CD4-positive, CD25-positive, alpha-beta regulatory T cell (primary cell): ENCODE measurements around the gene TMEM269. TPM values are rescaled to one million over a fixed set of nuclear protein-coding genes. Genes with fewer than 3 reads are reported as not detected.
"Not testable (repeated sequence)": the region's sequence is repeated elsewhere in the genome, so short reads cannot be mapped to it uniquely, and the experiment has no call there.

Source experiments
- ATAC-seq, 2 donors: fragments of 150-1000 bp; cut with Tn5 transposase; one replicate each; pipeline ENCODE4 v1.10.0; 2021; ENCODE audit warnings: low read depth in 2 of 2, moderate number of reproducible peaks in 2 of 2, moderate library complexity in 1 of 2
- DNase-seq, 3 donors: peaks; one replicate each; pipeline versions ENCODE4 v3.0.0 to v3.0.0-alpha.2; 2012 to 2022; ENCODE audit warnings: mixed read lengths in 1 of 3
- H3K27ac ChIP-seq: one replicate; pipeline ENCODE4 v1.7.0; 2013; ENCODE audit warnings: mild to moderate bottlenecking, low read length; ENCODE audit not compliant: insufficient read depth, poor library complexity, severe bottlenecking
- H3K27me3 ChIP-seq: one replicate; pipeline ENCODE4 v1.7.0; 2013; ENCODE audit warnings: low read length; ENCODE audit not compliant: control insufficient read depth, insufficient read depth
- H3K36me3 ChIP-seq: one replicate; pipeline ENCODE4 v1.7.0; 2013; ENCODE audit warnings: mild to moderate bottlenecking, low read length, moderate library complexity; ENCODE audit not compliant: control insufficient read depth, insufficient read depth
- H3K4me1 ChIP-seq: 2 replicates; pipeline ENCODE4 v1.7.0; 2013; ENCODE audit warnings: mild to moderate bottlenecking, low read length; ENCODE audit not compliant: insufficient read depth, control insufficient read depth, poor library complexity, severe bottlenecking
- H3K4me3 ChIP-seq: one replicate; pipeline ENCODE4 v1.7.0; 2013; ENCODE audit warnings: low read depth, mild to moderate bottlenecking, low read length, moderate library complexity
- H3K9me3 ChIP-seq, 2 experiments: 1 replicate in 1 of 2; 2 replicates in 1 of 2; pipeline ENCODE4 v1.7.0; 2013; ENCODE audit warnings: low read length in 2 of 2, mild to moderate bottlenecking in 1 of 2, moderate library complexity in 1 of 2; ENCODE audit not compliant: control insufficient read depth in 2 of 2
- H3K27ac Mint-ChIP-seq, 3 donors: one replicate each; pipeline ENCODE4 v1.8.0; 2020 to 2022; ENCODE audit warnings: mild to moderate bottlenecking in 3 of 3, mixed read lengths in 3 of 3, moderate library complexity in 2 of 3
- H3K27me3 Mint-ChIP-seq: one replicate; pipeline ENCODE4 v1.8.0; 2022; ENCODE audit warnings: mild to moderate bottlenecking, mixed read lengths
- H3K36me3 Mint-ChIP-seq: one replicate; pipeline ENCODE4 v1.8.0; 2020; ENCODE audit warnings: mixed read lengths
- H3K4me1 Mint-ChIP-seq, 4 donors: one replicate each; pipeline ENCODE4 v1.8.0; 2020 to 2022; ENCODE audit warnings: mixed read lengths in 4 of 4, mild to moderate bottlenecking in 1 of 4
- H3K4me3 Mint-ChIP-seq, 4 donors: one replicate each; pipeline ENCODE4 v1.8.0; 2020 to 2022; ENCODE audit warnings: mild to moderate bottlenecking in 4 of 4, mixed read lengths in 4 of 4, moderate library complexity in 3 of 4
- H3K9me3 Mint-ChIP-seq, 7 donors: one replicate each; pipeline ENCODE4 v1.8.0; 2020 to 2022; ENCODE audit warnings: mixed read lengths in 7 of 7, mild to moderate bottlenecking in 3 of 7, moderate library complexity in 2 of 7
- polyA plus RNA-seq, 4 donors: library from polyadenylated mRNA; unstranded; fragments of 300-500 nt; fragmentation: Illumina TruSeq; gene quantifications; one replicate each; pipeline ENCODE4 v1.2.3, GENCODE V29; 2021
- total RNA-seq: library from RNA; stranded (reverse); gene quantifications from one replicate; pipeline ENCODE4 v1.2.3, GENCODE V29; 2022

Gene TMEM269
- total and polyA plus RNA-seq, 5 donors from 2014 or later, result 0.12 to 1.1 TPM; not detected in 3

GRCh38 chr1:42806171-42806570, 21.4 kb downstream of the TMEM269 start:
- Histone ChIP-seq H3K27ac (peak overlapping the region; percentile 68), H3K4me3 (no peak overlapping the region), H3K9me3 (no peaks in the 10 kb centered on the region), H3K27me3 (no peaks in the 10 kb centered on the region), H3K4me1 (peaks cover 23% of the 10 kb centered on the region), H3K36me3 (peaks cover 6% of the 10 kb centered on the region)
- H3K27me3 Mint-ChIP-seq, result peaks cover 6% of the 10 kb centered on the region
- peaks cover 0 to 2% (median 0%) of the 10 kb centered on the region in 7 donors for H3K9me3 Mint-ChIP-seq
- peaks cover 11 to 38% (median 27%) of the 10 kb centered on the region in 4 donors for H3K4me1 Mint-ChIP-seq
- H3K36me3 Mint-ChIP-seq, result peaks cover 26% of the 10 kb centered on the region
- H3K4me3 Mint-ChIP-seq, result peak overlapping the region in 2 of 4 donors; percentile 13 to 34
- ATAC-seq (no peak), DNase-seq (no peak)
- peak overlapping the region; percentile 26 to 91 (median 81) for H3K27ac Mint-ChIP-seq

GRCh38 chr1:42806593-42806992, 21.8 kb downstream of the TMEM269 start:
- peak overlapping the region; percentile 68 for H3K27ac ChIP-seq
- DNase-seq (no peak), ATAC-seq (no peak)
- H3K4me3 ChIP-seq, result peak overlapping the region; percentile 42
- no peaks in the 10 kb centered on the region for H3K9me3 ChIP-seq
- Mint-ChIP-seq H3K4me1 (peaks cover 14 to 42% (median 28%) of the 10 kb centered on the region in 4 donors), H3K4me3 (peak overlapping the region; percentile 13 to 57 (median 36)), H3K27ac (peak overlapping the region; percentile 81 to 91 (median 83)), H3K9me3 (peaks cover 0 to 2% (median 0%) of the 10 kb centered on the region in 7 donors), H3K27me3 (peaks cover 6% of the 10 kb centered on the region), H3K36me3 (peaks cover 29% of the 10 kb centered on the region)
- no peaks in the 10 kb centered on the region for H3K27me3 ChIP-seq
- peaks cover 23% of the 10 kb centered on the region for H3K4me1 ChIP-seq
- peaks cover 7% of the 10 kb centered on the region for H3K36me3 ChIP-seq

GRCh38 chr1:42807056-42807668, 22.4 kb downstream of the TMEM269 start:
- Mint-ChIP-seq H3K27ac (peak overlapping the region; percentile 16 to 91 (median 81)), H3K27me3 (peaks cover under 1% of the 10 kb centered on the region), H3K4me1 (peaks cover 19 to 45% (median 29%) of the 10 kb centered on the region in 4 donors), H3K36me3 (peaks cover 30% of the 10 kb centered on the region), H3K9me3 (peaks cover 0 to 2% (median 0%) of the 10 kb centered on the region in 7 donors), H3K4me3 (peak overlapping the region; percentile 38 to 69 (median 61))
- H3K4me1 ChIP-seq, result peaks cover 23% of the 10 kb centered on the region
- H3K27ac ChIP-seq, result peak overlapping the region; percentile 68
- peak overlapping the region; percentile 42 for H3K4me3 ChIP-seq
- DNase-seq (peak in 2 of 3 donors; percentile 25 to 72), ATAC-seq (peak; percentile 55 to 70)
- H3K36me3 ChIP-seq, result peaks cover 7% of the 10 kb centered on the region
- H3K9me3 ChIP-seq, result no peaks in the 10 kb centered on the region
- H3K27me3 ChIP-seq, result no peaks in the 10 kb centered on the region

- H3K27ac ChIP-seq, H3K9me3 ChIP-seq, H3K9me3 Mint-ChIP-seq, H3K27ac Mint-ChIP-seq, DNase-seq, ATAC-seq, H3K27me3 ChIP-seq, H3K27me3 Mint-ChIP-seq, H3K4me3 ChIP-seq, H3K36me3 ChIP-seq: not testable (repeated sequence)
- peak overlapping the region in 3 of 4 donors; percentile 32 to 66 (median 57) for H3K4me3 Mint-ChIP-seq
- peaks cover 19% of the 10 kb centered on the region for H3K4me1 ChIP-seq
- peaks cover 20 to 36% (median 27%) of the 10 kb centered on the region in 4 donors for H3K4me1 Mint-ChIP-seq
- peaks cover 12% of the 10 kb centered on the region for H3K36me3 Mint-ChIP-seq
Observed at GRCh38 chr1:42814815-42815214, 30.0 kb downstream of the TMEM269 start.

- Mint-ChIP-seq H3K27me3 (no peaks in the 10 kb centered on the region), H3K4me3 (peak overlapping the region; percentile 84 to 98 (median 88)), H3K36me3 (peaks cover 11% of the 10 kb centered on the region), H3K9me3 (peaks cover 0 to 2% (median 0%) of the 10 kb centered on the region in 7 donors), H3K27ac (peak overlapping the region; percentile 78 to 88 (median 85)), H3K4me1 (peaks cover 24 to 39% (median 30%) of the 10 kb centered on the region in 4 donors)
- DNase-seq (no peak), ATAC-seq (peak; percentile 5 to 7)
- peaks cover 19% of the 10 kb centered on the region for H3K4me1 ChIP-seq
- peaks cover 3% of the 10 kb centered on the region for H3K36me3 ChIP-seq
- peak overlapping the region; percentile 86 for H3K27ac ChIP-seq
- peak overlapping the region; percentile 85 for H3K4me3 ChIP-seq
- no peaks in the 10 kb centered on the region for H3K27me3 ChIP-seq
- H3K9me3 ChIP-seq, result no peaks in the 10 kb centered on the region
Observed at GRCh38 chr1:42815941-42816584, 31.3 kb downstream of the TMEM269 start.

- no peaks in the 10 kb centered on the region for H3K36me3 ChIP-seq
- peak within 1 kb of the TSS; percentile 86 for H3K27ac ChIP-seq
- H3K9me3 ChIP-seq, result no peaks in the 10 kb centered on the region
- H3K36me3 Mint-ChIP-seq, result peaks cover 7% of the 10 kb centered on the region
- peaks cover 19 to 34% (median 28%) of the 10 kb centered on the region in 4 donors for H3K4me1 Mint-ChIP-seq
- peaks cover 19% of the 10 kb centered on the region for H3K4me1 ChIP-seq
- H3K4me3 Mint-ChIP-seq, result peak within 1 kb of the TSS; percentile 84 to 98 (median 88)
- DNase-seq (peak; percentile 89 to 93 (median 90)), ATAC-seq (peak; percentile 83 to 84)
- peak within 1 kb of the TSS; percentile 93 for H3K4me3 ChIP-seq
- peaks cover 0 to 2% (median 0%) of the 10 kb centered on the region in 7 donors for H3K9me3 Mint-ChIP-seq
- peak within 1 kb of the TSS; percentile 78 to 88 (median 85) for H3K27ac Mint-ChIP-seq
- H3K27me3 Mint-ChIP-seq, result no peaks in the 10 kb centered on the region
- no peaks in the 10 kb centered on the region for H3K27me3 ChIP-seq
Observed at GRCh38 chr1:42816585-42817439, 32.0 kb downstream of the TMEM269 start, which contains the start of the genes ERMAP and SVBP. TSS of gene ERMAP (plus strand) at chr1:42817122. CDS start at chr1:42830449, 13,327 bp downstream. TSS of gene SVBP (minus strand) at chr1:42817397. CDS start at chr1:42816544, 853 bp downstream.

- peak overlapping the region in 1 of 3 donors; percentile 44 for H3K27ac Mint-ChIP-seq
- H3K27ac ChIP-seq, result peak overlapping the region; percentile 86
- H3K36me3 Mint-ChIP-seq, result peaks cover 7% of the 10 kb centered on the region
- DNase-seq, result no peak
- H3K27me3 ChIP-seq, result no peaks in the 10 kb centered on the region
- H3K27me3 Mint-ChIP-seq, result no peaks in the 10 kb centered on the region
- peaks cover 19% of the 10 kb centered on the region for H3K4me1 ChIP-seq
- H3K4me3 Mint-ChIP-seq, result peak overlapping the region; percentile 81 to 92 (median 83)
- H3K36me3 ChIP-seq, result no peaks in the 10 kb centered on the region
- H3K4me3 ChIP-seq, result peak overlapping the region; percentile 93
- ATAC-seq, result no peak
- H3K9me3 Mint-ChIP-seq, result peaks cover 0 to 2% (median 0%) of the 10 kb centered on the region in 7 donors
- peaks cover 16 to 34% (median 27%) of the 10 kb centered on the region in 4 donors for H3K4me1 Mint-ChIP-seq
- H3K9me3 ChIP-seq, result no peaks in the 10 kb centered on the region
Observed at GRCh38 chr1:42817440-42817767, 32.6 kb downstream of the TMEM269 start.
